Stomach (tissue), 4 donors: Measurements from ENCODE around the gene LHB.

ENCODE experiments used
- POLR2A ChIP-seq, 4 donors: fragments of 450-650 bp; IDR thresholded peaks; one replicate each; pipeline ENCODE4 v1.6.1; 2016; ENCODE audit warnings: antibody characterized with exemption in 4 of 4, control low read depth in 2 of 4, mild to moderate bottlenecking in 1 of 4, moderate library complexity in 1 of 4
- POLR2AphosphoS5 ChIP-seq, 3 donors: sonication (generic); formaldehyde crosslinking; IDR thresholded peaks; one replicate each; pipeline ENCODE4 v1.6.1; 2016; ENCODE audit warnings: antibody characterized with exemption in 3 of 3
- TF ChIP-seq, protein P1 (sequence below), 7 experiments: fragments of 450-650 bp in 4 of 7; fragments of 200-600 bp in 3 of 7; sonication (generic) in 3 of 7; IDR thresholded peaks; one replicate each; pipeline ENCODE4 v1.5.1; 2016 to 2019; ENCODE audit warnings: antibody characterized with exemption in 7 of 7, control low read depth in 2 of 7, mild to moderate bottlenecking in 1 of 7

DNA sequence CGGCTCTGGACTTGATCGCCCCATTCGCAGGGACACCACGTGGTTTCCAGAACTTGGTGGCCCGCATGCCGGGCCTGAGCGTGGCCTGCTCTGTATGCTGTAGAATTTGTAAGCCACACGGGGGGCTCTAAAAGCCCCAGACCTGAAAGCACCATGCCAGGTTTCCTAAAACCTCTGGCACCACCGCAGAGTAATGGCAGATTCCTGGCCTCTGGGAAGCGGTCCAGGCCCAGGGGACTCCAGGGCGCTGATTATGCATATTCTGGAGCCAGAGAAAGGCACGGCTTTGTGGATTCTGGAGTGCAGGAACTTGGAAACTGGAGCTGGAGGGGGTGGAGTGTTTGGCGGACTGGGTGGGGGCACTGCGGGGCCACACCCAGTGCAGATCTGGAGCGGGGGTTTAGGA, 48.1 kb downstream of the LHB start:
- TF ChIP-seq, protein P1, sequence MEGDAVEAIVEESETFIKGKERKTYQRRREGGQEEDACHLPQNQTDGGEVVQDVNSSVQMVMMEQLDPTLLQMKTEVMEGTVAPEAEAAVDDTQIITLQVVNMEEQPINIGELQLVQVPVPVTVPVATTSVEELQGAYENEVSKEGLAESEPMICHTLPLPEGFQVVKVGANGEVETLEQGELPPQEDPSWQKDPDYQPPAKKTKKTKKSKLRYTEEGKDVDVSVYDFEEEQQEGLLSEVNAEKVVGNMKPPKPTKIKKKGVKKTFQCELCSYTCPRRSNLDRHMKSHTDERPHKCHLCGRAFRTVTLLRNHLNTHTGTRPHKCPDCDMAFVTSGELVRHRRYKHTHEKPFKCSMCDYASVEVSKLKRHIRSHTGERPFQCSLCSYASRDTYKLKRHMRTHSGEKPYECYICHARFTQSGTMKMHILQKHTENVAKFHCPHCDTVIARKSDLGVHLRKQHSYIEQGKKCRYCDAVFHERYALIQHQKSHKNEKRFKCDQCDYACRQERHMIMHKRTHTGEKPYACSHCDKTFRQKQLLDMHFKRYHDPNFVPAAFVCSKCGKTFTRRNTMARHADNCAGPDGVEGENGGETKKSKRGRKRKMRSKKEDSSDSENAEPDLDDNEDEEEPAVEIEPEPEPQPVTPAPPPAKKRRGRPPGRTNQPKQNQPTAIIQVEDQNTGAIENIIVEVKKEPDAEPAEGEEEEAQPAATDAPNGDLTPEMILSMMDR (IDR thresholded peaks at IDR 0.05): no peak
- TF ChIP-seq POLR2A (IDR thresholded peaks at IDR 0.05): peak in 1 of 4 donors; percentile 20
- no peak for TF ChIP-seq POLR2AphosphoS5 (IDR thresholded peaks at IDR 0.05)
